Neural progenitor cell (in vitro differentiated cells): ENCODE results near the gene PTPRN2. TPM values are rescaled to one million over a fixed set of nuclear protein-coding genes. Genes with fewer than 3 reads are reported as not detected.

Experiments
- DNase-seq: peaks from one replicate; pipeline ENCODE4 v3.0.0-alpha.2; 2016; ENCODE audit warnings: low spot score
- H2AFZ ChIP-seq: fragments of 200-600 bp; sonication (generic); replicated peaks from 2 replicates; pipeline ENCODE4 v1.6.1; 2016; ENCODE audit warnings: antibody characterized with exemption
- H3F3A ChIP-seq: fragments of 200-600 bp; sonication (generic); 2 replicates; pipeline ENCODE4 v1.6.1; 2016; ENCODE audit warnings: antibody characterized with exemption, low read depth
- H3K27ac ChIP-seq: fragments of 200-600 bp; sonication (generic); 2 replicates; pipeline ENCODE4 v1.5.1; 2016; ENCODE audit warnings: mild to moderate bottlenecking
- H3K27me3 ChIP-seq: fragments of 200-600 bp; sonication (generic); 2 replicates; pipeline ENCODE4 v1.6.1; 2016; ENCODE audit warnings: mild to moderate bottlenecking, moderate library complexity
- H3K36me3 ChIP-seq: fragments of 200-600 bp; sonication (generic); 2 replicates; pipeline ENCODE4 v1.5.1; 2016
- H3K4me1 ChIP-seq: fragments of 200-600 bp; sonication (generic); 2 replicates; pipeline ENCODE4 v1.6.1; 2016; ENCODE audit warnings: mixed run types
- H3K4me2 ChIP-seq: fragments of 200-600 bp; sonication (generic); 2 replicates; pipeline ENCODE4 v1.6.1; 2016
- H3K4me3 ChIP-seq: fragments of 200-600 bp; sonication (generic); 2 replicates; pipeline ENCODE4 v1.5.1; 2016
- H3K79me2 ChIP-seq: fragments of 200-600 bp; sonication (generic); 2 replicates; pipeline ENCODE4 v1.6.1; 2016; ENCODE audit warnings: low read depth
- H3K9ac ChIP-seq: fragments of 200-600 bp; sonication (generic); 2 replicates; pipeline ENCODE4 v1.6.1; 2016
- H3K9me3 ChIP-seq: fragments of 200-600 bp; sonication (generic); 2 replicates; pipeline ENCODE4 v1.5.1; 2016; ENCODE audit warnings: low read depth
- H4K20me1 ChIP-seq: fragments of 200-600 bp; sonication (generic); 2 replicates; pipeline ENCODE4 v1.6.1; 2016; ENCODE audit warnings: low read depth
- H3K27ac Mint-ChIP-seq: 3 replicates; pipeline ENCODE4 v1.8.0; 2021; ENCODE audit warnings: mixed read lengths
- H3K27me3 Mint-ChIP-seq: 2 replicates; pipeline ENCODE4 v1.8.0; 2022; ENCODE audit warnings: low read depth, mild to moderate bottlenecking, inconsistent platforms, moderate library complexity, mixed read lengths; ENCODE audit not compliant: insufficient read depth
- H3K36me3 Mint-ChIP-seq: 3 replicates; pipeline ENCODE4 v1.8.0; 2021; ENCODE audit warnings: mixed read lengths
- H3K4me1 Mint-ChIP-seq: 3 replicates; pipeline ENCODE4 v1.8.0; 2021; ENCODE audit warnings: mixed read lengths
- H3K4me3 Mint-ChIP-seq: 3 replicates; pipeline ENCODE4 v1.8.0; 2021; ENCODE audit warnings: mild to moderate bottlenecking, moderate library complexity, mixed read lengths
- H3K9me3 Mint-ChIP-seq: 3 replicates; pipeline ENCODE4 v1.8.0; 2020; ENCODE audit warnings: mixed read lengths
- CTCF ChIP-seq: fragments of 200-600 bp; sonication (generic); IDR thresholded peaks from 2 replicates; pipeline ENCODE4 v1.5.1; 2017; ENCODE audit warnings: antibody characterized with exemption, mild to moderate bottlenecking
- EZH2 ChIP-seq: fragments of 200-600 bp; sonication (generic); IDR thresholded peaks from 2 replicates; pipeline ENCODE4 v1.6.1; 2017; ENCODE audit warnings: antibody characterized with exemption, mild to moderate bottlenecking, moderate library complexity
- EZH2phosphoT487 ChIP-seq: fragments of 200-600 bp; sonication (generic); IDR thresholded peaks from 2 replicates; pipeline ENCODE4 v1.6.1; 2017; ENCODE audit warnings: antibody characterized with exemption
- total RNA-seq: library from RNA; depleted of rRNA; stranded (reverse); fragments of >200 nt; gene quantifications from 2 replicates; pipeline ENCODE4 v1.2.3, GENCODE V29; 2015; ENCODE audit warnings: low replicate concordance

PTPRN2 gene
- total RNA-seq, 1 donor from 2014 or later = 3.0 TPM

GRCh38 chr7:158476331-158476932 is 111.2 kb downstream of the PTPRN2 start:
- no peaks in the 10 kb centered on the region for H3K79me2 ChIP-seq
- no peak overlapping the region for H3K4me3 Mint-ChIP-seq
- no peak overlapping the region for H3K27ac Mint-ChIP-seq
- H3K4me1 Mint-ChIP-seq = peaks cover 47% of the 10 kb centered on the region
- peaks cover 11% of the 10 kb centered on the region for H3K9me3 Mint-ChIP-seq
- H3K36me3 ChIP-seq = no peaks in the 10 kb centered on the region
- no peaks in the 10 kb centered on the region for H3K36me3 Mint-ChIP-seq
- H3K4me1 ChIP-seq = peaks cover 16% of the 10 kb centered on the region
- no peak for DNase-seq
- TF ChIP-seq CTCF (no peak), EZH2phosphoT487 (no peak), EZH2 (no peak)
- no peak overlapping the region for H3K27ac ChIP-seq
- H3K4me2 ChIP-seq = no peak overlapping the region
- H2AFZ ChIP-seq = no peak overlapping the region
- no peak overlapping the region for H3K9ac ChIP-seq
- peaks cover 2% of the 10 kb centered on the region for H3K27me3 Mint-ChIP-seq
- H3K27me3 ChIP-seq = no peaks in the 10 kb centered on the region
- H4K20me1 ChIP-seq = no peaks in the 10 kb centered on the region
- no peaks in the 10 kb centered on the region for H3K9me3 ChIP-seq
- H3K4me3 ChIP-seq = no peak overlapping the region
- no peaks in the 10 kb centered on the region for H3F3A ChIP-seq

GRCh38 chr7:158475679-158476052 is 112.0 kb downstream of the PTPRN2 start:
- no peak overlapping the region for H3K4me2 ChIP-seq
- TF ChIP-seq CTCF (no peak), EZH2 (no peak)
- H2AFZ ChIP-seq = no peak overlapping the region
- H3K4me3 ChIP-seq = no peak overlapping the region
- H3K27me3 ChIP-seq = no peaks in the 10 kb centered on the region
- H4K20me1 ChIP-seq = no peaks in the 10 kb centered on the region
- H3K27ac ChIP-seq = no peak overlapping the region
- no peak overlapping the region for H3K9ac ChIP-seq
- H3K79me2 ChIP-seq = no peaks in the 10 kb centered on the region
- Mint-ChIP-seq H3K9me3 (peaks cover 8% of the 10 kb centered on the region), H3K27me3 (peaks cover 2% of the 10 kb centered on the region), H3K36me3 (no peaks in the 10 kb centered on the region), H3K4me3 (no peak overlapping the region), H3K4me1 (peaks cover 47% of the 10 kb centered on the region), H3K27ac (no peak overlapping the region)
- no peaks in the 10 kb centered on the region for H3F3A ChIP-seq
- no peaks in the 10 kb centered on the region for H3K9me3 ChIP-seq
- no peak for DNase-seq
- no peaks in the 10 kb centered on the region for H3K36me3 ChIP-seq
- H3K4me1 ChIP-seq = peaks cover 21% of the 10 kb centered on the region

GRCh38 chr7:158475036-158475678 is 112.5 kb downstream of the PTPRN2 start:
- Histone ChIP-seq H4K20me1 (no peaks in the 10 kb centered on the region), H3K27ac (no peak overlapping the region), H3K27me3 (no peaks in the 10 kb centered on the region), H3K4me3 (no peak overlapping the region), H3K79me2 (no peaks in the 10 kb centered on the region), H3F3A (no peaks in the 10 kb centered on the region), H3K9ac (no peak overlapping the region), H3K9me3 (no peaks in the 10 kb centered on the region), H3K36me3 (no peaks in the 10 kb centered on the region), H3K4me1 (peaks cover 24% of the 10 kb centered on the region), H2AFZ (no peak overlapping the region), H3K4me2 (no peak overlapping the region)
- TF ChIP-seq EZH2phosphoT487 (no peak), CTCF (no peak), EZH2 (no peak)
- Mint-ChIP-seq H3K9me3 (peaks cover 5% of the 10 kb centered on the region), H3K27me3 (peaks cover 1% of the 10 kb centered on the region), H3K27ac (no peak overlapping the region), H3K36me3 (no peaks in the 10 kb centered on the region), H3K4me1 (peaks cover 46% of the 10 kb centered on the region), H3K4me3 (no peak overlapping the region)
- no peak for DNase-seq
